Endothelial cell of umbilical vein (primary cell): ENCODE measurements around the gene UGGT2. TPM values are rescaled to one million over a fixed set of nuclear protein-coding genes. Genes with fewer than 3 reads are reported as not detected.

Experiments
- BruUV-seq: library from RNA; stranded (reverse); fragments of 400-500 nt; replicated peaks from 2 replicates; lab custom pipeline; 2021; lab: Mats Ljungman, UMichigan
- CTCF ChIA-PET: fragments of 300-600, 350-600 bp; sonication (Branson Sonifier 250); formaldehyde crosslinking; loops from one replicate; lab custom pipeline; 2021; ENCODE audit warnings: antibody characterized with exemption, inconsistent platforms; lab: Charles Lee
- POLR2A ChIA-PET: fragments of 300-600, 350-600 bp; sonication (Branson Sonifier 250); formaldehyde crosslinking; loops from one replicate; lab custom pipeline; 2021; ENCODE audit warnings: antibody characterized with exemption, inconsistent platforms; lab: Charles Lee
- DNase-seq: peaks from one replicate; pipeline ENCODE4 v3.0.0-alpha.2; 2011; ENCODE audit warnings: low read depth, low spot score
- FAIRE-seq: peaks from 2 replicates; lab custom pipeline; 2011; peaks lifted over from hg19 to GRCh38; lab: Jason Lieb, UNC
- H2AFZ ChIP-seq: 2 replicates; pipeline ENCODE4 v1.6.0; 2012; ENCODE audit warnings: low read depth, low read length, control low read depth, inconsistent platforms
- H3K27ac ChIP-seq: 2 replicates; pipeline ENCODE4 v1.5.1; 2011; ENCODE audit warnings: low read depth, mild to moderate bottlenecking, control low read depth, low read length, moderate library complexity; ENCODE audit not compliant: insufficient read depth
- H3K27me3 ChIP-seq, 2 experiments: 2 replicates each; pipeline versions ENCODE4 v1.6.0 to v1.6.1; 2011; ENCODE audit warnings: low read length in 2 of 2, mixed read lengths in 1 of 2; ENCODE audit not compliant: control insufficient read depth in 2 of 2, insufficient read depth in 2 of 2
- H3K36me3 ChIP-seq, 2 experiments: 2 replicates in 1 of 2; 3 replicates in 1 of 2; pipeline ENCODE4 v1.5.1; 2011; ENCODE audit warnings: low read length in 2 of 2, mild to moderate bottlenecking in 1 of 2, moderate library complexity in 1 of 2; ENCODE audit not compliant: control insufficient read depth in 2 of 2, insufficient read depth in 2 of 2; ENCODE audit errors: extremely low read depth in 1 of 2
- H3K4me1 ChIP-seq: 3 replicates; pipeline ENCODE4 v1.5.1; 2011; ENCODE audit warnings: mild to moderate bottlenecking, low read length; ENCODE audit not compliant: control insufficient read depth, insufficient read depth; ENCODE audit errors: extremely low read depth
- H3K4me2 ChIP-seq: 2 replicates; pipeline ENCODE4 v1.6.1; 2011; ENCODE audit warnings: low read length, control low read depth, mixed read lengths; ENCODE audit not compliant: insufficient read depth
- H3K4me3 ChIP-seq, 3 experiments: fragments of 200-600 bp in 1 of 3; sonication (generic), shearing (Covaris generic) in 1 of 3; replicated peaks in 1 of 3; 2 replicates each; pipeline ENCODE4 v1.5.1; 2011 to 2016; ENCODE audit warnings: control low read depth in 3 of 3, low read length in 3 of 3, mild to moderate bottlenecking in 2 of 3, inconsistent platforms in 1 of 3, low read depth in 1 of 3, moderate library complexity in 1 of 3; ENCODE audit not compliant: insufficient read depth in 1 of 3
- H3K79me2 ChIP-seq: 2 replicates; pipeline ENCODE4 v1.6.0; 2012; ENCODE audit warnings: low read length, inconsistent platforms; ENCODE audit not compliant: control insufficient read depth, insufficient read depth
- H3K9ac ChIP-seq: replicated peaks from 2 replicates; pipeline ENCODE3; 2011; ENCODE audit warnings: low read length, control low read depth; ENCODE audit not compliant: insufficient read depth; ENCODE audit errors: extremely low read depth
- H3K9me1 ChIP-seq: replicated peaks from 3 replicates; pipeline ENCODE4 v1.6.0; 2011; ENCODE audit warnings: mild to moderate bottlenecking, low read length; ENCODE audit not compliant: control insufficient read depth, insufficient read depth; ENCODE audit errors: extremely low read depth
- H3K9me3 ChIP-seq: replicated peaks from 2 replicates; pipeline ENCODE4 v1.5.1; 2012; ENCODE audit warnings: low read length, inconsistent platforms; ENCODE audit not compliant: control insufficient read depth, insufficient read depth
- H4K20me1 ChIP-seq: replicated peaks from 2 replicates; pipeline ENCODE3; 2011; ENCODE audit warnings: mild to moderate bottlenecking, low read length; ENCODE audit not compliant: control insufficient read depth, insufficient read depth; ENCODE audit errors: extremely low read depth
- EZH2 ChIP-seq: IDR thresholded peaks from 2 replicates; pipeline ENCODE4 v1.6.1; 2012; ENCODE audit warnings: borderline replicate concordance, low read depth, mild to moderate bottlenecking, moderate library complexity, low read length, inconsistent platforms; ENCODE audit not compliant: severe bottlenecking
- FOS ChIP-seq: IDR thresholded peaks from 2 replicates; pipeline ENCODE4 v1.6.1; 2011; ENCODE audit warnings: mild to moderate bottlenecking, low read length, moderate library complexity, borderline replicate concordance; ENCODE audit not compliant: insufficient read depth
- GATA2 ChIP-seq: IDR thresholded peaks from 2 replicates; pipeline ENCODE4 v1.7.0; 2011; ENCODE audit warnings: low read depth, mild to moderate bottlenecking, moderate library complexity, mixed read lengths, low read length; ENCODE audit not compliant: insufficient read length, insufficient read depth
- JUN ChIP-seq: IDR thresholded peaks from 2 replicates; pipeline ENCODE4 v1.6.1; 2011; ENCODE audit warnings: borderline replicate concordance, low read depth; ENCODE audit not compliant: insufficient read length, insufficient read depth
- MYC ChIP-seq: IDR thresholded peaks from one replicate; pipeline ENCODE4 v1.6.1; 2011; ENCODE audit warnings: mild to moderate bottlenecking, low read depth, low read length
- POLR2A ChIP-seq: IDR thresholded peaks from 2 replicates; pipeline ENCODE4 v1.6.1; 2012; ENCODE audit warnings: low read depth, mild to moderate bottlenecking, control low read depth, low read length
- POLR2AphosphoS5 ChIP-seq: IDR thresholded peaks from 2 replicates; pipeline ENCODE4 v1.6.1; 2012; ENCODE audit warnings: low read depth, mild to moderate bottlenecking, control low read depth, low read length, moderate library complexity; ENCODE audit not compliant: insufficient read depth
- dilution Hi-C: fragments of 300-500 bp; cut with MboI; formaldehyde crosslinking; loops from one replicate; pipeline ENCODE4 v1.15.0; 2019; ENCODE audit warnings: low sequenced_read_pairs; ENCODE audit not compliant: extremely low pct_ligation_motif_present
- intact Hi-C: fragments of 100-400 bp; cut with micrococcal nuclease; formaldehyde crosslinking; loops from one replicate; pipeline ENCODE4 v1.10.0; 2022
- polyA plus RNA-seq, 4 experiments: library from polyadenylated mRNA; depleted of rRNA in 3 of 4; stranded (reverse) in 3 of 4; unstranded in 1 of 4; fragments of >200 nt; gene quantifications; 2 replicates each; pipeline versions ENCODE4 v1.2.1 to v1.2.3, GENCODE V29; 2011 to 2012; ENCODE audit warnings: missing spikeins in 1 of 4
- total RNA-seq: library from RNA; stranded (reverse); gene quantifications from 2 replicates; pipeline ENCODE4 v1.2.3, GENCODE V29; 2021
- TF ChIP-seq, protein P1 (sequence below), 2 donors: IDR thresholded peaks; 1 replicate in 1 of 2; 2 replicates in 1 of 2; pipeline ENCODE4 v1.5.1; 2011; ENCODE audit warnings: low read length in 2 of 2, mild to moderate bottlenecking in 2 of 2, moderate library complexity in 2 of 2, control low read depth in 1 of 2, inconsistent platforms in 1 of 2, low read depth in 1 of 2; ENCODE audit not compliant: insufficient read depth in 1 of 2; ENCODE audit errors: extremely low read depth in 1 of 2
- TF ChIP-seq, protein P2 (sequence below): IDR thresholded peaks from 2 replicates; pipeline ENCODE4 v1.6.1; 2011; ENCODE audit not compliant: insufficient read depth, insufficient read length

UGGT2 gene
- total and polyA plus RNA-seq, 2 donors (not counting 3 experiments of a cell fraction or from before 2014, with no cell fraction given): 4.6 to 25.1 TPM

DNA sequence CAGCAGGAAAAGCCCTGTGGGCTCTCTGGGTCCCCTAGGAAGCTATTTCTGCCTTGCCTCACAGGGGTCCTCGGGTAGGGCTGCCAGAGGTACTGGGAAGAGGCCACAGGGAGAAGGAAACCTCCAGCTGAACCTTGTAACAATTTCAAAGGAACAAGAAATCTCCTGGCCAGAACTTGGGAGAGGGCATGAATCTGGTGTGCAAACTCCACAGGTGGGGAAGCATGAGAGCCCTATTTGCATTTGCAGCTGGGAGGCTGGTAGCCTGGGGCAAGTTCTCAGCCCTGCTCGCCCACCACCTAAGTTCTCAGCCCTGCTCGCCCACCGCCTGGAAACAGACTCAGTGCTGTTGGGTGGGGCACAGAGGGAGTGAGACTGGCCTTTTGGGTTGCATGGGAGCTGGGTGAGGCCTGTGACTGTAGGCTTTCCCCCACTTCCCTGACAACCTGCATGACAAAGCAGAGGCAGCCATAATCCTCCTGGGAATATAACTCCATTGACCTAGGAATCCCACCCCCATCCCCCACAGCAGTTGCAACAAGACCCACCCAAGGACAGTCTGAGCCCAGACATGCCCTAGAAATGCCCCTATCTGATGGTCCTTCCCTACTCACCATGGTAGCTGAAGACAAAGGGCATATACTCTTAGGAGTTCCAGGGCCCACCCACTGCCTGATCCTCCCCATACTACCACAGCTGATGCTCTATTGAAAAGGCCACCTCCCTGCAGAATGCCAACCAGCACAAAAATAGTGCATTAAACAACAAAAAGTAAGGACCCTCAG lies 11.7 kb downstream of the UGGT2 start:
- Histone ChIP-seq H3K36me3 (no peaks in the 10 kb centered on the region), H3K4me1 (no peaks in the 10 kb centered on the region), H3K4me2 (no peak overlapping the region), H3K9me1 (no peaks in the 10 kb centered on the region), H3K4me3 (no peak overlapping the region), H2AFZ (no peak overlapping the region), H4K20me1 (no peaks in the 10 kb centered on the region), H3K27me3 (no peaks in the 10 kb centered on the region), H3K9ac (no peak overlapping the region), H3K27ac (no peak overlapping the region), H3K9me3 (no peaks in the 10 kb centered on the region), H3K79me2 (peaks cover 31% of the 10 kb centered on the region)
- FAIRE-seq: no peak
- dilution Hi-C loops (no loop called here), intact Hi-C loops (no loop called here)
- no TSS peak for BruUV-seq
- no peak for DNase-seq
- CTCF ChIA-PET: interaction anchor here (1.8 to 1.9 kb wide), 2 partner anchors 16 to 188 kb away, joined by 4 to 5 read pairs; no protein-coding TSS in a partner anchor
- no peak for TF ChIP-seq POLR2A
- TF ChIP-seq, protein P1, sequence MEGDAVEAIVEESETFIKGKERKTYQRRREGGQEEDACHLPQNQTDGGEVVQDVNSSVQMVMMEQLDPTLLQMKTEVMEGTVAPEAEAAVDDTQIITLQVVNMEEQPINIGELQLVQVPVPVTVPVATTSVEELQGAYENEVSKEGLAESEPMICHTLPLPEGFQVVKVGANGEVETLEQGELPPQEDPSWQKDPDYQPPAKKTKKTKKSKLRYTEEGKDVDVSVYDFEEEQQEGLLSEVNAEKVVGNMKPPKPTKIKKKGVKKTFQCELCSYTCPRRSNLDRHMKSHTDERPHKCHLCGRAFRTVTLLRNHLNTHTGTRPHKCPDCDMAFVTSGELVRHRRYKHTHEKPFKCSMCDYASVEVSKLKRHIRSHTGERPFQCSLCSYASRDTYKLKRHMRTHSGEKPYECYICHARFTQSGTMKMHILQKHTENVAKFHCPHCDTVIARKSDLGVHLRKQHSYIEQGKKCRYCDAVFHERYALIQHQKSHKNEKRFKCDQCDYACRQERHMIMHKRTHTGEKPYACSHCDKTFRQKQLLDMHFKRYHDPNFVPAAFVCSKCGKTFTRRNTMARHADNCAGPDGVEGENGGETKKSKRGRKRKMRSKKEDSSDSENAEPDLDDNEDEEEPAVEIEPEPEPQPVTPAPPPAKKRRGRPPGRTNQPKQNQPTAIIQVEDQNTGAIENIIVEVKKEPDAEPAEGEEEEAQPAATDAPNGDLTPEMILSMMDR (IDR thresholded peaks at IDR 0.05; ENCODE audit: extremely low read depth in 1 of 2, insufficient read depth in 1 of 2, low read depth in 1 of 2, low read length in 2 of 2): no peak
- no peak for TF ChIP-seq POLR2AphosphoS5
- no peak for TF ChIP-seq MYC
- no peak for TF ChIP-seq JUN
- TF ChIP-seq FOS: no peak
- no peak for TF ChIP-seq GATA2
- TF ChIP-seq EZH2: no peak
- TF ChIP-seq, protein P2, sequence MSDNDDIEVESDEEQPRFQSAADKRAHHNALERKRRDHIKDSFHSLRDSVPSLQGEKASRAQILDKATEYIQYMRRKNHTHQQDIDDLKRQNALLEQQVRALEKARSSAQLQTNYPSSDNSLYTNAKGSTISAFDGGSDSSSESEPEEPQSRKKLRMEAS: no peak
- POLR2A ChIA-PET: no interaction called here
